ENCODE data around the gene METTL14. TPM values are rescaled to one million over a fixed set of nuclear protein-coding genes. Genes with fewer than 3 reads are reported as not detected.

METTL14 gene
- total RNA-seq, 2 experiments from 2014 or later = 42.8 to 46.2 TPM

DNA sequence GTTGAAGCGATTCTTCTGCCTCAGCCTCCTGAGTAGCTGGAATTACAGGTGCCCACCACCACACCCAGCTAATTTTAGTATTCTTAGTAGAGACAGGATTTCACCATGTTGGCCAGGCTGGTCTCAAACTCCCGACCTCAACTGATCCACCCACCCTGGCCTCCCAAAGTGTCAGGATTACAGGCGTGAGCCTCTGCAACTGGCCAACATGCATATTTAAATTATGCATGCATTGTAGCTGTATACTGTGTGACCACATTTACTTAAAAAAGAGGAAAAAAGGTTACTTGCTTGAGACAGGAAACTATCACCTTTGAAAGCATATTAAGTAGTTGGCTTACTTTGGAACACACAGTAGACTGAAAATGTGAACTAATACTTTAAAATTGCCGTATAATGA, 29.5 kb downstream of the METTL14 start:
- Mint-ChIP-seq H3K4me1 (ENCODE audit: low read depth) (peaks cover 6% of the 10 kb centered on the region), H3K27me3 (ENCODE audit: low read depth) (no peaks in the 10 kb centered on the region), H3K4me3 (no peak overlapping the region), H3K9me3 (ENCODE audit: insufficient read depth) (no peaks in the 10 kb centered on the region), H3K27ac (no peak overlapping the region), H3K36me3 (ENCODE audit: low read depth) (peaks cover 31% of the 10 kb centered on the region)
- ATAC-seq (no peak), DNase-seq (no peak)
- CTCF ChIA-PET = interaction anchor here (1.6 kb wide), 1 partner anchor 29 kb away, joined by 3 read pairs; the partner anchor contains the start of gene METTL14
- POLR2A ChIA-PET = no interaction called here

DNA sequence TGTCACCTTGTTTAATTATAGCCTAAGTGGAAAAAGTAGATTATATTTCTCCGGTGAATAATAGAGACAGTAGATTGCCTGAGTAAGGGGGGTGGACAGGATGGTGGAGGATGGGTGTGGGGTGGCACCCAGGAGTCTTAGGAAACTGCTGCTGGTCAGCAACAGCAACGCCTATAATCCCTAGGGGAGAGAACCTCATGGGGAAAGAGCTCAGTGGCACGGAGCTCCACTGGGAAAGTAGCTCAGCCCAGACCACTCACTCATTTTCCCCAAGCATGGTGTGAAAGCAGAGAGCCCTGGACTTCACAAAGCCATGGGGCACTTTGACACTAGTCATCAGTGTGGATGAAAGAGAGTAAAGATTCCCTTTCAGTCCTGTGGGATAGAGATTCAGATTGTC, 31.1 kb downstream of the METTL14 start:
- Mint-ChIP-seq H3K9me3 (ENCODE audit: insufficient read depth) (no peaks in the 10 kb centered on the region), H3K4me3 (no peak overlapping the region), H3K27ac (no peak overlapping the region), H3K4me1 (ENCODE audit: low read depth) (peaks cover 6% of the 10 kb centered on the region), H3K36me3 (ENCODE audit: low read depth) (peaks cover 25% of the 10 kb centered on the region), H3K27me3 (ENCODE audit: low read depth) (no peaks in the 10 kb centered on the region)
- POLR2A ChIA-PET = no interaction called here
- DNase-seq (no peak), ATAC-seq (no peak)
- CTCF ChIA-PET = interaction anchor here (1.6 kb wide), 1 partner anchor 31 kb away, joined by 3 read pairs; the partner anchor contains the start of gene METTL14

DNA sequence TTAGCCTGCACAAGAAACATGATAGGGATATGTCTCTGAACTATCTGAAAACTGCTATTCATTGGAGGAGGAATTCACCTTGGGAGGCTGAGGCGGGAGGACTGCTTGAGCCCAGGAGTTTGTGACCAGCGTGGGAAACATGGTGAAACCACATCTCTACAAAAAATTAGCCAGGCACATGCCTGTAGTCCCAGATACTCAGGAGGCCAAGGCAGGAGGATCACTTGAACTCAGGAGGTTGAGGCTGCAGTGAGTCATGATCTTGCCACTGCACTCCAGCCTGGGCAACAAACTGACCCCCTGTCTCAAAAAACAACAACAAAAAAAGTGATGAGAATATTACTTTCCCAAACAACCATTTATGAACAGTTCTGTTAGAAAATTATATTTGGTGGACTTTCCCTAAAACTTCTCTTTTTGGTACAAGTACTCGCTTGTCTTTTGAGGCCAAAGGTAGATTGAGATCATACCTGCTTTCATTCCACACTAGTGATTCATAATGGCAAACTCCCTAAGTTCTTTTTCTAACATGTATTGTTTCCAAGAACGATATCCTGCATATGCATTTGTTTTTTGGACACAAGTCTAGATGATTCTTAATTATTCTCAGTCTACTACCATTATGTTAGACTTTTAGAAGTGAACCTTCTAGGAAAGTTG, 33.4 kb downstream of the METTL14 start:
- no peak for ATAC-seq
- Mint-ChIP-seq H3K27ac (no peak overlapping the region), H3K4me1 (ENCODE audit: low read depth) (peaks cover under 1% of the 10 kb centered on the region), H3K9me3 (ENCODE audit: insufficient read depth) (no peaks in the 10 kb centered on the region), H3K36me3 (ENCODE audit: low read depth) (peaks cover 18% of the 10 kb centered on the region), H3K4me3 (no peak overlapping the region), H3K27me3 (ENCODE audit: low read depth) (no peaks in the 10 kb centered on the region)
- CTCF ChIA-PET = no interaction called here
- POLR2A ChIA-PET = no interaction called here
- DNase-seq = no peak

DNA sequence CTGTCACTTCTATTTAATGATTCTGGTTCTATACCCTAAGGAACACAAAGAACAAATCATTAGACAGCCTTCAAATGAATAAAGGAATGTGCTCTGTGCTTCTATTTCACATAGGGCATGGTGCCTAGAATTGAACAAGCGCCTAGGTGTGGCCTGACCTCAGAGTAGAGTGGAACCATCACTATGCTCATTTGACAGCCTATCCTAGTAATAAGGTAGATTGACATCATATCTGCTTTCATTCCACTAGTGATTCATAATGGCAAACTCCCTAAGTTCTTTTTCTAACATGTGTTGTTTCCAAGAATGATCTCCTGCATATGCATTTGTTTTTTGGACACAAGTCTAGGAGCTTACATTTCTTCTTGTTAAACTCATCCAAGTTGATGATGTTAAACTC, 36.6 kb downstream of the METTL14 start:
- Mint-ChIP-seq H3K27me3 (ENCODE audit: low read depth) (no peaks in the 10 kb centered on the region), H3K4me3 (no peak overlapping the region), H3K4me1 (ENCODE audit: low read depth) (peaks cover 6% of the 10 kb centered on the region), H3K36me3 (ENCODE audit: low read depth) (peaks cover 26% of the 10 kb centered on the region), H3K27ac (no peak overlapping the region), H3K9me3 (ENCODE audit: insufficient read depth) (no peaks in the 10 kb centered on the region)
- ATAC-seq = no peak
- POLR2A ChIA-PET = no interaction called here
- no peak for DNase-seq
- CTCF ChIA-PET = no interaction called here

DNA sequence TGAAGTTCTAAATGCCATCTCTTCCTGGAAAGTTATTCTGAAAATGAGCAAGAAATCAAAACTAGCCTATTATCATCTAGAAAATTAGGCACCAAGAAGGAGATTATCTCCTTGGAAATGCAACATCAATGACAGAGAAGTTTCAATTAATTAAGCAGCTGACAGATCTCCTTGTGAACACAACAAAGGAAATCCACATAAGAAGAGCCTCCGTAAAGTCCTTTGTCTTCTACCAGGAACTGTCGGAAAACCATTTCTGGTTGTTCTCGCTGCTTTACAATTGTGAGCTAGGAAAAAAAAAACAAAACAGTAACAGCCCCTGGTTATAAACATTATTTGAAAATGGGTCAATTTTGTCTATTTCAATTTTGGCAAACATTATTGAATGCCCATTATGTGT, 38.2 kb downstream of the METTL14 start:
- peaks cover 29% of the 10 kb centered on the region for H3K36me3 Mint-ChIP-seq (ENCODE audit: low read depth)

DNA sequence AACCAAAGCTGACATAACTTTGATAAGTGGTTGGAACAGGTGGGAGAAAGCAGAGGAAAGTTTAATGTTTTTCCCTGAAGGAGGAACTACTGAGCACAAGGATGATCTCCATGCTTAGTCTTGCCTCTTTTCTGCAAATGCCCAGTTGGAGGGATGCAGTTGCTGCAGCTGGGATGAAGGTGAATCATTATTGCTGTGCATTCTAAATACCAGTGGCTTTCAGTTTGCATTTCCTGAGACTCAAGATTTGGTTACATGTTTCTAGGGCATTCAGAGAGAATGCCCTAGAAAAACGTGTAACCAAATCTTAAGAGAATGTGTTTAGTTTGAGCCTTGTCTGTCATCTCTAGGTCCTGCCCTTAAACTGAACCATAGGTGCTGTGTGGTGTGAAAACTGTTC, 42.2 kb downstream of the METTL14 start:
- no peaks in the 10 kb centered on the region for H3K27me3 Mint-ChIP-seq (ENCODE audit: low read depth)
- H3K36me3 Mint-ChIP-seq (ENCODE audit: low read depth) = peaks cover 32% of the 10 kb centered on the region
- POLR2A ChIA-PET = no interaction called here
- no peaks in the 10 kb centered on the region for H3K9me3 Mint-ChIP-seq (ENCODE audit: insufficient read depth)
- CTCF ChIA-PET = no interaction called here
- no peak overlapping the region for H3K27ac Mint-ChIP-seq
- ATAC-seq (no peak), DNase-seq (no peak)
- H3K4me1 Mint-ChIP-seq (ENCODE audit: low read depth) = peaks cover 21% of the 10 kb centered on the region
- H3K4me3 Mint-ChIP-seq = no peak overlapping the region

More for the DNA sequence above, 38.2 kb downstream of the METTL14 start:
- H3K4me1 Mint-ChIP-seq (ENCODE audit: low read depth) = peaks cover 6% of the 10 kb centered on the region
- no peaks in the 10 kb centered on the region for H3K27me3 Mint-ChIP-seq (ENCODE audit: low read depth)
- ATAC-seq (no peak), DNase-seq (no peak)
- H3K4me3 Mint-ChIP-seq = no peak overlapping the region
- H3K9me3 Mint-ChIP-seq (ENCODE audit: insufficient read depth) = no peaks in the 10 kb centered on the region
- H3K27ac Mint-ChIP-seq = no peak overlapping the region
- ChIA-PET CTCF (interaction anchor here (1.1 kb wide), 1 partner anchor 18 kb away, joined by 3 read pairs; no protein-coding TSS in a partner anchor), POLR2A (no interaction called here)

DNA sequence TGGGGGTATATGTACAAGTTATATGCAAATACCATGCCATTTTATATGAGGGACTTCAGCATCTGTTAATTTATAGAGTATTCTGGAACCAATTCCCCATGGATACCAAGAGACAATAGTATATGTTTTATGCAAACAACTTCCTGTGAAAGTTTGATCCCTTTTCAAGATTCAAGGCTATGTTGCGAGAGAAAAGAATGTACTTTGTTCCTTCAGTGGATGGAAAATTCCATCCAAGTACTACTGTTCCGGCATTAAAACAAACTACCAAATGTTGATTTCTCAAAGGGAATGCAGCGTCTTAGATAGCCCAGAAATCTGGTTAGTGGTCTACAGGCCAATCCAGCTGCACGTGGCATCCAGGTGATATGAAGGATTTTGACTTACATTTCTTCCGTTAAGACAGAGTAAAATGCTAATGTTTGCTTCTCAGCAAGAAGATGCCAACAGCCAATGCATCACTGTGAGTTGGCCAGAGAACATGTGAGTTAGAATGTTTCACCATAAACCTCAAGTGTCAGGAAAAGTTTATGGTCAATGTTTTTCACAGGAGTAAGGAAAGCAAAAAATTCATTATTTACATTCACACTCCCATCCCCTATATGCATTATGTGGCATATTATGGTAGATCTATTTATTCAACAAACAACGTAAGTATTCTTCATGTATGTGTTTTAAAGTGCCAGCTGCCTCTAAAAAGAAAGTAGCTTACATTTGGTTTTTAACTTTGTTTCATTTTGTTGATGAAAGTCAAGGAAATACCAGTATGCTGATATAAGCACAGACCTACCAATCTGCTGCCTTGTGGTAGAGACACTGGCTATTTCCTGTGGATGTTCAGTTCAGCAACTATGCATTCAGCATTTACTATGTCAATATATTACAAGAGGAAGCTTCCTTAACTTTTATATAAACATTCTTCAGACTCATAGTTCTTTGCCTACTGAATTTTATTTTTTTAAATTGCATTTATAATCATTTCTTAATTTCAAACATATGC, 44.4 kb downstream of the METTL14 start:
- DNase-seq (peak; percentile 41), ATAC-seq (peak; percentile 93)
- peak overlapping the region; percentile 55 for H3K27ac Mint-ChIP-seq
- CTCF ChIA-PET = interaction anchor here (1.0 to 1.6 kb wide), 4 partner anchors 9 to 44 kb away, joined by 3 to 6 read pairs (median 3); partner anchors contain the start of gene METTL14
- no peaks in the 10 kb centered on the region for H3K9me3 Mint-ChIP-seq (ENCODE audit: insufficient read depth)
- H3K27me3 Mint-ChIP-seq (ENCODE audit: low read depth) = no peaks in the 10 kb centered on the region
- POLR2A ChIA-PET = interaction anchor here (1.0 to 1.2 kb wide), 2 partner anchors 45 to 571 kb away, joined by 4 read pairs; partner anchors contain the start of gene METTL14
- peaks cover 35% of the 10 kb centered on the region for H3K36me3 Mint-ChIP-seq (ENCODE audit: low read depth)
- peaks cover 15% of the 10 kb centered on the region for H3K4me1 Mint-ChIP-seq (ENCODE audit: low read depth)
- H3K4me3 Mint-ChIP-seq = no peak overlapping the region

DNA sequence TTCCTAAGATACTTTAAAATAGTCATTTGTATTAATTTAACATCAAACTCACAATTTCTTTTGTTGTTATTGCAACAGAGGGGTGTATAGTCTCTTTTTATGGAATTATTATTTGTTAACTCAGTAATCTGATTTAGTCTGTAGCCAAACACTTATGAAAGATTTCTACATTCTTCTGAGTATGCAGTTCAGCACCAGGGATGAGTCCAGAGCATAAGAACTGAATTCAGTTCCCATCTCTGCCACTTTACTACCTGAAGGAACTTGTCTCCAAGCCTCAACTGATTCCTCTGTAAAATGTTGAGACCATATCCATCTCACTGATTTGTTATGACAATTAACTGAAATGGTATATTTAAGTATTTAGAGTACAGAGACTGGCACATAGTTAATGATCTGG, 45.5 kb downstream of the METTL14 start:
- CTCF ChIA-PET = interaction anchor here (1.0 to 1.6 kb wide), 3 partner anchors 10 to 46 kb away, joined by 3 to 6 read pairs (median 3); partner anchors contain the start of gene METTL14
- H3K27ac Mint-ChIP-seq = no peak overlapping the region
- POLR2A ChIA-PET = interaction anchor here (1.0 kb wide), 1 partner anchor 46 kb away, joined by 4 read pairs; the partner anchor contains the start of gene METTL14
- H3K27me3 Mint-ChIP-seq (ENCODE audit: low read depth) = no peaks in the 10 kb centered on the region
- no peaks in the 10 kb centered on the region for H3K9me3 Mint-ChIP-seq (ENCODE audit: insufficient read depth)
- peaks cover 15% of the 10 kb centered on the region for H3K4me1 Mint-ChIP-seq (ENCODE audit: low read depth)
- no peak overlapping the region for H3K4me3 Mint-ChIP-seq
- ATAC-seq = no peak
- H3K36me3 Mint-ChIP-seq (ENCODE audit: low read depth) = peaks cover 36% of the 10 kb centered on the region
- DNase-seq = no peak

DNA sequence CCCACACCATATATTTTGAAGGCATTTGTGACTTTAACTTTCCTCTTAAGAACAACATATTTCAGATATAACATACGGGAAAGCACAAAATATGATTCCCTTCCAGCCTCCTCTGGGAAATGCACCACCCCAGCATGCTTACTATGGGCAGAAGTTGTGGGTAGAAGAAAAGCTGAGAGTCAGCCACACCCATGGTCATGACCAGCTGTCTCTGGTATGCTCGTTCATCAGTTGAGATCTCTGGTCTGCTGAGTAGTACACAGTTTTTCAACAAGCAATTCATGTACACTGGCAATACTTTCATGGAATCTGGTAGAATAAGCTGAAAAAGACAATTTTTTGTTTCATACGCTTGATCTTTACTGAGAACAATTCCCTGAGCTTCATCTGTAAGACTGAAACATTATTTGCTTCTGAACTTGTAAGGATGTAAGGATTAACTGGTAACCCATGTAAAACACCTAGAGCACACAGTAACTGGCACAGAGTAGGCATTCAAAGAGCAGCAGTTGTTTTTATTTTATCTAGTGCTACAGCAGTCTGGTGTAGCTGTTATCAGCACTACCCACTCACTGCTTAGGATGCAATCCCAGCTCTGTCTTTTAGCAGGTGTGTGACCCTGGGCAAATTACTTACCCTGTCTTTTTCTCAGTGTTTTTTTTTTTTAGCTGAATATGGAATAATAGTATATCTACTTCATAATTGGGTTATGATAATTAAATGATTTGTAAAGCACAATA, 47.6 kb downstream of the METTL14 start:
- Mint-ChIP-seq H3K36me3 (ENCODE audit: low read depth) (peaks cover 35% of the 10 kb centered on the region), H3K27me3 (ENCODE audit: low read depth) (no peaks in the 10 kb centered on the region), H3K4me3 (no peak overlapping the region), H3K27ac (peak overlapping the region; percentile 40), H3K9me3 (ENCODE audit: insufficient read depth) (no peaks in the 10 kb centered on the region), H3K4me1 (ENCODE audit: low read depth) (peaks cover 15% of the 10 kb centered on the region)
- no peak for ATAC-seq
- POLR2A ChIA-PET = no interaction called here
- CTCF ChIA-PET = interaction anchor here (0.7 kb wide), 1 partner anchor 9 kb away, joined by 3 read pairs; no protein-coding TSS in a partner anchor
- DNase-seq = no peak

DNA sequence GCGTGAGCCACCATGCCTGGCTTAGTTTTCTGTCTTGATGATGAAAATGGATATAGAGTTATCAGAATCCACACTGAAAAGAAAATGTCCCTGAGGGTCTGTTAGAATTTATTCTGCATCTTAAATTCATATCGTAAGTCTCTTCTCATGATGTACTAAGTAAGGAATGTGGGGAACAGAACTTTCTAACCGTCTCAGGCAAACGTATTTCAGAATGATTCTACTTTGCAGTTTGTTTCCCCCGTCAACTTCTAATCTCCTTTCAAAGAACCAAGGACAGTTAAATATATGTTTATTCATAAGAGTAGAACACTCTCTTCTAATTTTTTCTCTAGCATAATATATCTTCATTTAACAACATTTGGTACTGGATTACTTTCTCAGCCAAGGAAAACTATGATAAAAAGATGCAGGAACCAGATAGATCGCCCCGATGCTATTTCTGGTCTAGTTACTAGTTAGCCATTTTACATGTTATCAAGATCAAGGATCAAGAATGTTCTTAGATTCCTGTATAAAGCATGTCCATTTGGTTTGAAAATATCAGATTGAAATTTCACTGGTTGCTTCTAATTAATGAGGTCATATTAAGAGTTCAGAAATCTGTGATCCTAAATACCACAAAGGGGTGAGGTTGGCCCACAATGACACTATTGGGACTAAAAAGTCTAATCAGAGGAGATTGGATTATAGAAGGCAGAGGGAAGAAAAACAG, 49.5 kb downstream of the METTL14 start:
- no peak for ATAC-seq
- no peaks in the 10 kb centered on the region for H3K27me3 Mint-ChIP-seq (ENCODE audit: low read depth)
- POLR2A ChIA-PET = no interaction called here
- DNase-seq = no peak
- no peaks in the 10 kb centered on the region for H3K9me3 Mint-ChIP-seq (ENCODE audit: insufficient read depth)
- CTCF ChIA-PET = no interaction called here
- H3K36me3 Mint-ChIP-seq (ENCODE audit: low read depth) = peaks cover 39% of the 10 kb centered on the region
- no peak overlapping the region for H3K4me3 Mint-ChIP-seq
- H3K4me1 Mint-ChIP-seq (ENCODE audit: low read depth) = peaks cover 10% of the 10 kb centered on the region
- H3K27ac Mint-ChIP-seq = no peak overlapping the region

DNA sequence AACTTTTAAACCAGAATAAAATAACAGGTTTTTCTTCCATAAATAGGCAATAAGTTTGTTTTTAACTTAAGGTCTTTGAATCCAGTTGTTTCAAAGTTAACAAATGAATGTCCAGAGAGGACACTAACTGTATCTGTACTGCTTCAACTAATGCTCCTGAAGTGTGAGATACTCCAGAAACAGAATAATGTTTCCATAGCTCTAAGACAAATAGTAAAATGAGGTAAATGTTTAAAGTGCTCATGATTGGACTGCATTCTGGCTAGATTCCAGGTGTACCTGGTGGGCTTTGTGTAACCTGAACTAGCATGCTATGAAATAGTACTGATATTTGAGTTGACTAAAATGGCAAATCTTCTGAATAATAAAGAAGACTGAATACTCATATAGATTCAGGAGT, 51.7 kb downstream of the METTL14 start:
- no peak overlapping the region for H3K4me3 Mint-ChIP-seq
- no peaks in the 10 kb centered on the region for H3K27me3 Mint-ChIP-seq (ENCODE audit: low read depth)
- H3K27ac Mint-ChIP-seq = no peak overlapping the region
- ChIA-PET CTCF (no interaction called here), POLR2A (no interaction called here)
- H3K4me1 Mint-ChIP-seq (ENCODE audit: low read depth) = no peaks in the 10 kb centered on the region
- DNase-seq (no peak), ATAC-seq (no peak)
- H3K9me3 Mint-ChIP-seq (ENCODE audit: insufficient read depth) = no peaks in the 10 kb centered on the region
- peaks cover 40% of the 10 kb centered on the region for H3K36me3 Mint-ChIP-seq (ENCODE audit: low read depth)
